ENCODE measurements around the gene TDRD5.

DNA sequence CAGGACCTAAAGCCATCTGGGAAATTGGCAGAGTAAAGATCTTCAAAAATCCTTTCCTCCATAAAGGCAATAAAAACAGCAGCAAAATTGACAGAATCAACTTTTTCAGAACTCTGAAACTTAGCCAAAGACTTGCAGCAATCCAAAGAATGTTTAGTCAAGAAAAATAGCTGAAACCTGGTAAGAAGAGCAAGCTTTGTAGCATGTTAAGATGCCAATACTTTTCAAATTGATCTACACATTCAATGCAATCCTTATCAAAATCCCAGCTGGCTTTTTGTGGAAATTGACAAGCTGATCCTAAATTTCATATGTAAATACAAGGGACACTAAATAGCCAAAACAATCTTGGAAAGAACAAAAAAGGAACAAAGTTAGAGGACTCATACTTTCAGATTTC is 127.6 kb downstream of the TDRD5 start:
- TF ChIP-seq CTCF (IDR thresholded peaks at IDR 0.05) (no peak), EZH2phosphoT487 (IDR thresholded peaks at IDR 0.05) (no peak)

Measured in neural progenitor cell (in vitro differentiated cells).